Liver (tissue), 9 donors: ENCODE data around the gene TARS2. TPM values are rescaled to one million over a fixed set of nuclear protein-coding genes. Genes with fewer than 3 reads are reported as not detected.

ENCODE experiments used
- DNase-seq: peaks from one replicate; pipeline ENCODE4 v3.0.0-alpha.2; 2017; ENCODE audit warnings: low spot score
- H3K27ac ChIP-seq, 2 donors: one replicate each; pipeline ENCODE4 v1.7.0; 2013; ENCODE audit warnings: inconsistent platforms in 2 of 2, low read length in 2 of 2, control low read depth in 1 of 2, low read depth in 1 of 2, mild to moderate bottlenecking in 1 of 2
- H3K27me3 ChIP-seq, 4 donors: one replicate each; pipeline versions ENCODE4 v1.6.1 to v1.7.0; 2013; ENCODE audit warnings: low read length in 3 of 4, inconsistent platforms in 1 of 4, mild to moderate bottlenecking in 1 of 4, moderate library complexity in 1 of 4; ENCODE audit not compliant: control insufficient read depth in 4 of 4, insufficient read depth in 4 of 4
- H3K36me3 ChIP-seq, 4 donors: one replicate each; pipeline versions ENCODE4 v1.6.1 to v1.7.0; 2013; ENCODE audit warnings: low read length in 3 of 4, mild to moderate bottlenecking in 3 of 4, low read depth in 1 of 4, moderate library complexity in 1 of 4; ENCODE audit not compliant: control insufficient read depth in 4 of 4, insufficient read depth in 3 of 4
- H3K4me1 ChIP-seq, 4 donors: one replicate each; pipeline versions ENCODE4 v1.6.1 to v1.7.0; 2013; ENCODE audit warnings: low read length in 3 of 4, mild to moderate bottlenecking in 3 of 4, moderate library complexity in 1 of 4; ENCODE audit not compliant: control insufficient read depth in 4 of 4, insufficient read depth in 4 of 4
- H3K4me3 ChIP-seq, 3 donors: one replicate each; pipeline versions ENCODE4 v1.6.1 to v1.7.0; 2013; ENCODE audit warnings: low read length in 3 of 3, control low read depth in 1 of 3, low read depth in 1 of 3, mild to moderate bottlenecking in 1 of 3
- H3K9ac ChIP-seq, 2 donors: one replicate each; pipeline ENCODE4 v1.7.0; 2013; ENCODE audit warnings: low read length in 2 of 2, mild to moderate bottlenecking in 2 of 2, moderate library complexity in 2 of 2, control low read depth in 1 of 2, low read depth in 1 of 2
- H3K9me3 ChIP-seq, 4 donors: one replicate each; pipeline versions ENCODE4 v1.6.1 to v1.7.0; 2013; ENCODE audit warnings: low read length in 3 of 4; ENCODE audit not compliant: control insufficient read depth in 4 of 4
- ATF3 ChIP-seq: IDR thresholded peaks from 2 replicates; pipeline ENCODE4 v1.6.1; 2016; ENCODE audit warnings: antibody characterized with exemption
- CTCF ChIP-seq: fragments of 150-350 bp; IDR thresholded peaks from 2 replicates; pipeline ENCODE4 v1.5.1; 2017; ENCODE audit warnings: improper control_type of control experiment, low read depth, low read length; ENCODE audit not compliant: missing input control
- EGR1 ChIP-seq, 2 donors: IDR thresholded peaks; 2 replicates each; pipeline ENCODE4 v1.6.1; 2016 to 2018; ENCODE audit warnings: antibody characterized with exemption in 2 of 2, low read depth in 2 of 2
- FOXA1 ChIP-seq: IDR thresholded peaks from 2 replicates; pipeline ENCODE4 v1.6.1; 2016; ENCODE audit warnings: antibody characterized with exemption
- FOXA2 ChIP-seq: IDR thresholded peaks from 2 replicates; pipeline ENCODE4 v1.6.1; 2016; ENCODE audit warnings: antibody characterized with exemption
- GABPA ChIP-seq, 2 donors: IDR thresholded peaks in 1 of 2; conservative IDR thresholded peaks in 1 of 2; 2 replicates each; pipeline ENCODE4 v1.6.1; 2016; ENCODE audit warnings: antibody characterized with exemption in 2 of 2, mild to moderate bottlenecking in 1 of 2, moderate library complexity in 1 of 2
- HNF4A ChIP-seq, 2 donors: conservative IDR thresholded peaks; 2 replicates each; pipeline ENCODE4 v1.6.1; 2016; ENCODE audit warnings: antibody characterized with exemption in 2 of 2, mild to moderate bottlenecking in 2 of 2
- HNF4G ChIP-seq: IDR thresholded peaks from 2 replicates; pipeline ENCODE4 v1.6.1; 2016; ENCODE audit warnings: antibody characterized with exemption
- JUND ChIP-seq, 2 donors: IDR thresholded peaks; 2 replicates each; pipeline ENCODE4 v1.6.1; 2016; ENCODE audit warnings: antibody characterized with exemption in 2 of 2
- MAX ChIP-seq: IDR thresholded peaks from 2 replicates; pipeline ENCODE4 v1.6.1; 2016; ENCODE audit warnings: antibody characterized with exemption
- NR2F2 ChIP-seq: IDR thresholded peaks from 2 replicates; pipeline ENCODE4 v1.6.1; 2016; ENCODE audit warnings: antibody characterized with exemption
- RAD21 ChIP-seq, 2 donors: IDR thresholded peaks; 2 replicates each; pipeline ENCODE4 v1.6.1; 2016; ENCODE audit warnings: antibody characterized with exemption in 2 of 2, mild to moderate bottlenecking in 2 of 2
- REST ChIP-seq: IDR thresholded peaks from 2 replicates; pipeline ENCODE4 v1.6.1; 2016; ENCODE audit warnings: antibody characterized with exemption, mild to moderate bottlenecking
- RXRA ChIP-seq, 2 donors: IDR thresholded peaks; 2 replicates each; pipeline ENCODE4 v1.6.1; 2017 to 2018; ENCODE audit warnings: antibody characterized with exemption in 2 of 2, mild to moderate bottlenecking in 1 of 2
- SP1 ChIP-seq: IDR thresholded peaks from 2 replicates; pipeline ENCODE4 v1.6.1; 2018; ENCODE audit warnings: antibody characterized with exemption, mild to moderate bottlenecking
- TAF1 ChIP-seq: conservative IDR thresholded peaks from 2 replicates; pipeline ENCODE4 v1.6.1; 2016; ENCODE audit warnings: antibody characterized with exemption, mild to moderate bottlenecking
- YY1 ChIP-seq: IDR thresholded peaks from 2 replicates; pipeline ENCODE4 v1.6.1; 2016; ENCODE audit warnings: antibody characterized with exemption, mild to moderate bottlenecking
- ZBTB33 ChIP-seq: IDR thresholded peaks from 2 replicates; pipeline ENCODE4 v1.6.1; 2016; ENCODE audit warnings: antibody characterized with exemption
- WGBS: extraction: QIAGEN DNeasy Blood & Tissue Kit; methylation state at CpG from one replicate; pipeline ENCODE4 v1.1.7; 2013; 5-methylcytosine and 5-hydroxymethylcytosine counted together
- polyA plus RNA-seq, 2 donors: library from polyadenylated mRNA; stranded (reverse) in 1 of 2; unstranded in 1 of 2; fragments of 200-250 nt in 1 of 2; fragments of >200 nt in 1 of 2; fragmentation: Nextera tagmentation in 1 of 2; extraction: Ambion mirVana in 1 of 2; gene quantifications; one replicate each; pipeline versions ENCODE4 v1.2.1 to v1.2.3, GENCODE V29; 2013 to 2015
- total RNA-seq, 2 donors: library from RNA; depleted of rRNA; stranded (reverse); fragments of >200 nt; gene quantifications; one replicate each; pipeline ENCODE4 v1.2.3, GENCODE V29; 2014
- donor health status: healthy.
- donor health status: healthy.
- donor health status: healthy.
- donor health status: healthy.
- donor health status: healthy.

Gene TARS2
- total and polyA plus RNA-seq, 4 donors: 10.9 to 20.8 (median 18.6) TPM

- no peaks in the 10 kb centered on the region for H3K27me3 ChIP-seq
- 90% methylated on average over 12 of the region's 12 CpGs for WGBS
- H3K4me3 ChIP-seq: no peak overlapping the region
- H3K4me1 ChIP-seq: peaks cover 2 to 16% (median 8%) of the 10 kb centered on the region in 4 donors
- H3K36me3 ChIP-seq: peaks cover 0 to 9% (median 6%) of the 10 kb centered on the region in 4 donors
- no peaks in the 10 kb centered on the region for H3K9me3 ChIP-seq
- no peak for DNase-seq
- no peak overlapping the region for H3K27ac ChIP-seq
- H3K9ac ChIP-seq: no peak overlapping the region
- no peak for TF ChIP-seq TAF1
- TF ChIP-seq SP1: no peak
- TF ChIP-seq JUND (IDR thresholded peaks at IDR 0.05): no peak
- TF ChIP-seq HNF4G: no peak
- no peak for TF ChIP-seq RXRA (IDR thresholded peaks at IDR 0.05)
- no peak for TF ChIP-seq FOXA2
- TF ChIP-seq YY1: no peak
- TF ChIP-seq ATF3: no peak
- no peak for TF ChIP-seq FOXA1
- no peak for TF ChIP-seq ZBTB33
- no peak for TF ChIP-seq HNF4A (conservative IDR thresholded peaks at IDR 0.05)
- no peak for TF ChIP-seq CTCF
- TF ChIP-seq NR2F2: no peak
- TF ChIP-seq MAX: no peak
- no peak for TF ChIP-seq EGR1 (IDR thresholded peaks at IDR 0.05; ENCODE audit: low read depth in 2 of 2)
- no peak for TF ChIP-seq REST
- no peak for TF ChIP-seq RAD21 (IDR thresholded peaks at IDR 0.05)
- no peak for TF ChIP-seq GABPA (IDR thresholded peaks at IDR 0.05 in 1 of 2, conservative IDR thresholded peaks at IDR 0.05 in 1 of 2)
These were observed 24.3 kb downstream of the TARS2 start for GRCh38 chr1:150511551-150511950.
